NCI-H2227 (cell line): Measurements from ENCODE around the gene CPA2.
"Not testable (repeated sequence)": the region's sequence is repeated elsewhere in the genome, so short reads cannot be mapped to it uniquely, and the experiment has no call there.

Source experiments
- DNase-seq: peaks from one replicate; lab custom pipeline; 2025; ENCODE audit not compliant: unreplicated experiment; lab: John Stamatoyannopoulos, UW

CPA2 gene

GRCh38 chr7:130266258-130266960, at the start of gene CPA2:
Gene CPA2, plus strand, starts transcription at chr7:130266863. Its CDS starts 19 bp downstream, at chr7:130266882.
- no peak for DNase-seq

- DNase-seq, result no peak
These were observed 47.6 kb upstream of the CPA2 start for GRCh38 chr7:130218806-130219620.

- no peak for DNase-seq
These were observed 46.8 kb upstream of the CPA2 start for GRCh38 chr7:130219871-130220270.

GRCh38 chr7:130221746-130222145, 44.9 kb upstream of the CPA2 start:
- DNase-seq, result no peak

GRCh38 chr7:130223646-130224045, 43.0 kb upstream of the CPA2 start:
- DNase-seq, result no peak

- no peak for DNase-seq
These were observed 42.5 kb upstream of the CPA2 start for GRCh38 chr7:130224210-130224609.

- not testable (repeated sequence) for DNase-seq
These were observed 41.7 kb upstream of the CPA2 start for GRCh38 chr7:130224923-130225322.

GRCh38 chr7:130226333-130226732, 40.3 kb upstream of the CPA2 start:
- DNase-seq, result no peak

GRCh38 chr7:130227883-130228575, 38.6 kb upstream of the CPA2 start:
- DNase-seq, result peak; percentile 40

- no peak for DNase-seq
These were observed 37.7 kb upstream of the CPA2 start for GRCh38 chr7:130228840-130229502.

- DNase-seq, result not testable (repeated sequence)
These were observed 36.7 kb upstream of the CPA2 start for GRCh38 chr7:130229981-130230380.

- no peak for DNase-seq
These were observed 34.9 kb upstream of the CPA2 start for GRCh38 chr7:130231792-130232191.

- DNase-seq, result no peak
These were observed 34.5 kb upstream of the CPA2 start for GRCh38 chr7:130232209-130232608.

- DNase-seq, result no peak
These were observed 32.6 kb upstream of the CPA2 start for GRCh38 chr7:130234078-130234477.

GRCh38 chr7:130236361-130236760, 30.3 kb upstream of the CPA2 start:
- DNase-seq, result not testable (repeated sequence)

- no peak for DNase-seq
These were observed 26.4 kb upstream of the CPA2 start for GRCh38 chr7:130240240-130240639.

- DNase-seq, result peak; percentile 23
These were observed 24.3 kb upstream of the CPA2 start for GRCh38 chr7:130242198-130243014.

GRCh38 chr7:130243486-130243885, 23.2 kb upstream of the CPA2 start:
- DNase-seq, result not testable (repeated sequence)

GRCh38 chr7:130246491-130246890, 20.2 kb upstream of the CPA2 start:
- not testable (repeated sequence) for DNase-seq

GRCh38 chr7:130248842-130249241, 17.8 kb upstream of the CPA2 start:
- not testable (repeated sequence) for DNase-seq
